ENCODE results near the gene CACNG4.

CACNG4 gene

DNA sequence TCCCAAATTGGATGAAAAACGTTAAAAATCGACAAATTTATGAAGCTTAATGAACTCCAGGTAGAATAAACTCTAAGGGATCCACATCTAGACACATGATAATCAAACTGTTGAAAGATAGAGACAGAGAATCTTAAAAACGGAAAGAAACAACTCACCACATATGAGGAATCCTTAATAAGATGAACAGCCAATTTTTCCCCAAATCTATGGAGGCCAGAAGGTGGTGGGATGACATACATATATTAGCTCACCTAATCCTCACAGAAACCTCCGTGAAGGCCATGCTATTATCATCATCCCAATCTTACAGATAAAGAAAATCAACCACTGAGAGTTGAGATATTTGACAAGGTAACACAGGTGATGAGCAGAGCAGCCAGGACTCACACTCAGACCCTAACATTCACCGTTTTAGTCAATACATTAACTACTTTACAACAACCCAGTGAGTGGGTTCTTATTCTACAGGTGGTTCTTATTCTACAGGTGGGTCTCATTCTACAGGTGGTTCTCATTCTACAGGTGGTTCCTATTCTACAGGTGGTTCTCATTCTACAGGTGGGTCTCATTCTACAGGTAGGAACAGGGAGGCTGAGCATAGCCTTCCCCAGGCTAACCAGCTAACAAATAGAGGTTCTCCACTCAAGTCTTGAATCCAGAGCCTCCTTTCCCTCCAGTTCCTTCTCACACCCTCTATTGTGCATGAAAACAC is 84.7 kb downstream of the CACNG4 start:
- no peak for DNase-seq

DNA sequence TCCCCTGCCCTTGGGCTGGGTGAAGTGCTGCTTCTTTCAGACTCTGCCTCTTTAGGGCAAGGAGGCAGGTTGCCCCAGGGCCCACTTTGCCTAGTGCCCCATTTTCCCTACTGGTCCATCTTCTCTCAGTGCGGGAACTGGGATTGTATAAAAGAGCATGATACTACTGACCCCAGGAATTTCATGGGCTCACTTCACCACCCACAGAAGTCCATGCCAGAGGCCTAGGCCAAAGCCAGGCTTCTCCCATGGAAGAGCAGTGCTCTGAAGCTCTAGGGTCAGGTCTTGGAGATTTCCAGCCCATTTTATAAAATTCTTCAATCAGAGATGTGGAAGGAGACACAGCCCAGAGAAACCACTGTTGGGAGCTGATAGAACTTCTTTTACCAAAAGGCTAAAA is 85.6 kb downstream of the CACNG4 start:
- no peak for DNase-seq

DNA sequence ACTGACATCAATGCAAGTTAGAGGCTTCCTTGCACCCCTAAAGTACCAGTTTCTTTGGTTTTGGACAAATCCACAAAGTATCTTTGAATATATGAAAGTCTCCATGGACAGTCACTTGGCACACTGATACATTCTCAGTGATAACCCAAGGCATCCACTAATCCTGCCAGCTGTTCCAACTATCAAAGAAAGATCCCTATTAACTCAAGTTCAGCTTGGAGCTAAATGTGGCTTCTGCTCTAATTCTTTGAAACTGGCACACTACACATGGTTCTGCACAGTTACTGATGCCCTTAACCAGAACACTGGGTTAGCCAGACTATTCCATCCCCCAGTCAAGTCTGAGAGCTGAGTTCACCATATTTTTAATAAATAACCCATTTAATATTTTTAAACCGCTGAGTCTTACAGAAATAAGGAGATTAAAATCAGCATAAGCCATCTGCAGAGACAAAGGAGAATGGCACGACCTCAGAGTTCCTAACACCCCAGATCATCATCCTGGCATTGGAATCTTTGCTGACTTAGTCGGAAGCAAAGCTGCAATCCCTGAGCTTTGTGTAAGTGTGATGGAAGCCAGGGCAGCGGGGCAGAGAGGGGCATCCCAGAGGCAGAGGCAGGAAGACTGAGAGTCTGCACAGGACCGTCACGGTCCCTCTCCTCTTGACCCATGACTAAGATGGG is 86.1 kb downstream of the CACNG4 start:
- no peak for DNase-seq

DNA sequence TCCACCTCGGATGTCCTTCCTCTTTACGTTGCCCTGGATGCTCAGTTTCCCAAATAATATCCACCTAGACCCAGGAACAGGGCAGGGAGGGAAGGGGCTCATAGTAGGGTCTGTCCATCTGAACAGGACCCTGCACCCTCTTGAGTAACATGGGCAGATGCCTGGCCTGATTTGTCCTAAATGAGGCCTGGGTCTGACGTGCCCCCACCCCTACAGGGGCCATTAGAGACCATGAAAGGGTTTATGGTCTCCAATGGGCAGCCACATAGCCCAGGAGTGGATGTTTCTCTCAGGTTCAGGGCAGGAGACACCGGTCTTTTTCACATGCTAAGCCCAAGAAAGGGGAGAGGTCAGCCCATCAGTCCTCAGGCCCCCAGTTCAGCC is 86.6 kb downstream of the CACNG4 start:
- DNase-seq, result no peak

- DNase-seq, result no peak
These were observed 87.3 kb downstream of the CACNG4 start for GRCh38 chr17:67051837-67052236.

DNA sequence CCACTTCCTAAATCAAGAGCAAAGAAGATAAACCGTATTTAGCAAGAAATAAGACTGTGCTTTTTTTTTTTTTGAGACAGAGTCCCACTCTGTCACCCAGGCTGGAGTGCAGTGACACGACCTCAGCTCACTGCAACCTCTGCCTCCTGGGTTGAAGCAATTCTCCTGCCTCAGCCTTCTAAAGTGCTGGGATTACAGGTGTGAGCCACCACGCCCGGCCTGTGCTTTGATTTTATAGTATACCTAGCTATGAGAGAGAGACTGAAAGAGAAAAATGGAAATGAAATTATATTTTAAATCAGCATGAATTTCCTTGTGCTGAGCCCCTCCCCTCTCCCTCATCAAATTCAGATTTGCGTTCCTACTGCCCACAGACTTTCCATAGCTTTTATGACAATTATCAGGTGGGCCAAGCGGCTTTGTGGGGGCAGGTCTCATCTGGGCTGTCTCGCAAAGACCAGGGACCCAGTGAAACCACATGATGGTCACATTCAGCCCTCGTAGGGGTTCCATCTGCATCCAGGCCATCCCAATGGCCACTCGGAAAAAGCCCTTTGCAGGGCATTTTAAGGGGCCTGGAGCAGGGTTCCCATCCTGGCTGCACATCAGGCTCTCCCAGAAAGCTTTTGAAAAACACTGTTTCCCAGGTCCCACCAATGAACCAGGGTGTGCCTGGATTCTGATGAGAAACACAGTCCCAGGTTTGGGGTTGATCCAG is 88.4 kb downstream of the CACNG4 start:
- no peak for DNase-seq

GRCh38 chr17:67053438-67054000 is 89.0 kb downstream of the CACNG4 start:
- DNase-seq, result no peak

DNA sequence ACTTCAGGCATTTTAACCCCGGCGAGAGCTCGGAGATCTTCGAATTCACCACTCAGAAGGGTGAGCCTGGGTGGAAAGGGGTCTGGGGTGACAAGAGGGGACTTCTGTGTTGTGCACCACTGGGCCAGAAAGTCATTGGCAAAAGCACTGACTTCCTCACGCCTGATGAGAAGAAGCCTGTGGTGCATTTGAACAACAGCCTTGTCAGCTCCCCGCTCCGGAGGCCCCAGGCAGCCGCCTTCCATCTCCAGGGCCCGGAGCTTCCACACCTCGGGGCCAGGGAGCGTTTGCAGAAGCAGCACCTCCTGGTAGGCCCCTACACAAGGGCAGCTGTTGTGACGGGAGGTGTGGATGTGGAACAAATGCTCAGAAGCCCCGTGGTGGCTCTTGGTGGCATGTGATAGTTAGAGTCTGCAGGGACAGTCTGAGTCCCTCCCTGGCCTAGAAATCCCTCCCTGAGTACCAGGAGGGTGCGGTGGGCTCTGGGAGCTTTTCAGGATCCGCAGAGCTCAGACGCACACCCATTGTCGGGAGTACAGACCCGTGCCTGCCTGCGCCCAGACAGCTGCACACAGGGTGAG is 89.6 kb downstream of the CACNG4 start:
- DNase-seq, result no peak

GRCh38 chr17:67054608-67055007 is 90.1 kb downstream of the CACNG4 start:
- no peak for DNase-seq

GRCh38 chr17:67055041-67055443 is 90.5 kb downstream of the CACNG4 start:
- DNase-seq, result no peak

- DNase-seq, result no peak
These were observed 91.6 kb downstream of the CACNG4 start for GRCh38 chr17:67055811-67056745.

DNA sequence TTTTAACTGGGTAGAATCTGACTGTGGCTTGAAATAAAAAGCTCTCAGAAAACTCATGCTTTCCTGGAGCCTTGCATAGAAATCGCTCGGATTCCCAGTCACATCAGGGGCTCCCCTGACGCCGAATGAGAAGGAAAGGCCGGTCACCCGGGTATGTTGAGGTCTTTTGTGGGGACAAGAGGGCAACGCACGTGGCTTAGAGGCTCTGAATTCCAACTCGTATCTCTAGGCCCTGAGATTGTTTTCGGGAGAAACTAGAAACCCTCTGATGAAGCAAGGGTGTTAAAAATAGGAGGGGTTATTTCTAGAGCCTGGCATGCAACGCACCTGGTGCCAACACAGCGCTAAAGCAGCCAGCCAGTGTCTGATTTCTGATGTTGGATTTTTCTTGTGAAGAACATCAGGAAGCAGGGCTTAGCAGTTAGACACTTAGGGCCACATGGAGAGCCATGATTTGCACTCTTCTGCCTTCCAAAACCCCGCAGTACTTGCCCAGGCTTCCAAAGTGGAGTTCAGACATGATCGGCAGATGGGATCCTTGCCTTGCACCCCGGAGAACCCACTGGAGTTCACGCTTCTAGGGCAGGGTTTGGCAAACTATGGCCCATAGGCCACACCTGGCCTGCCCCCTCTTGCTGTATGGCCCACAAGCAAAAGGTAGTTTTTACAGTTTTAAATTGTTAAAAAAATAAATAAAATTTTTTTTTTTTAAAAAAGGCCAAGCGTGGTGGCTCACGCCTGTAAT is 92.4 kb downstream of the CACNG4 start:
- DNase-seq, result no peak

DNA sequence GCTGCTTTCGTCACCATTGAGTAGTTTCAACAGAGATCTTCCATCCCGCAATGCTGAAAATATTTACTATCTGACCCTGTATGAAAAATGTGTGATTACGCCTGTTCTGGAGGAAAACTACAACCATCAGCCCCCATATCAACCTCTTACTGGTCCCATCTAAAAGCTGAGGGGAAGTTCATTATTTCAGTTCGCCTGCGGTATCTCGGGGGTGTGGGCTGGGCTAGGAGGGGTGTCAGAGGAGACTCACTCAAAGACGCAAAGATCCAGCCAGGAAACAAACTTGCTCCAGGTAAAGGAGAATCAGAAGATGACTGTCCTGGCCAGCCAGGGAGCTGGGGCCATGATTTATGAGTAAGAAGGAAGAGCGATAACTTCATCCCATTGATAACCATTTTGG is 93.5 kb downstream of the CACNG4 start:
- DNase-seq, result no peak

GRCh38 chr17:67059372-67059771 is 94.9 kb downstream of the CACNG4 start:
- no peak for DNase-seq

GRCh38 chr17:67063141-67063540 is 98.6 kb downstream of the CACNG4 start:
- no peak for DNase-seq

DNA sequence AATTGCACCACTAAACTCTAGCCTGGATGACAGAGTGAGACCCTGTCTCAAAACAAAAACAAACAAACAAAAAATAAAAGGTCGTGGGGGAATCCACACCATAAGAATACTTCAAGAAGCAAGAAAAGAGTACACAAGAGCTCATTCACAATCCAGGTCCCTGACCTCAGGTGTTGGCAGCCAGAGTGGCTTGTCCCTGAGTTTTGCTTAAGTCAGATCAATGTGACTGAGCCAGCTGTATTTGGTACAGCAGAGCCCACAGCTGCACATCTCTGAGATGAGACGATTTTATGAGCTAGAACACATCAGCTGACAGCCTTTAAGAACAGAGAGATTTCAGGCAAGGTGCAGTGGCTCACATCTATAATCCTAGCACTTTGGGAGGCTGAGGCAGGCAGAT is 102.2 kb downstream of the CACNG4 start:
- no peak for DNase-seq

- DNase-seq, result no peak
These were observed 103.3 kb downstream of the CACNG4 start for GRCh38 chr17:67067571-67068482.

DNA sequence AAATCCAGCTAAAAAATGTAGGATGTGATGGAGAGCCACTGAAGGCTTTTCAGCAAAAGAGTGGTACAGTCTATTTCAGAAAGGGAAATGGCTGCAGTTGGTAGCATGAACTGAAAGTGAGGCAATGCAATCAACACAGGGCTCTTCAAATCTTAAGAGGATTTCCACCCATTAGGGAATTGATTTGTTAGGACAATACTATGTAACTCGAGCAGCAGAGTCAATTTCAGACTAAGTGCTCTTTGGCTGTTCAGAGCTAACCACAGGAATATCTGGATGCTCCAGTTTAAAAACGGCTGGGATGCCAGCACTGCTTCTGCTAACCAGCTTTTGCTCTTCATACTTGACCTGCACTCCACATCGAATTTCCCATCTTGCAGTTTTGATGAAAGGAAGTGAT is 104.5 kb downstream of the CACNG4 start:
- DNase-seq, result no peak

- DNase-seq, result no peak
These were observed 105.2 kb downstream of the CACNG4 start for GRCh38 chr17:67069603-67070136.

DNA sequence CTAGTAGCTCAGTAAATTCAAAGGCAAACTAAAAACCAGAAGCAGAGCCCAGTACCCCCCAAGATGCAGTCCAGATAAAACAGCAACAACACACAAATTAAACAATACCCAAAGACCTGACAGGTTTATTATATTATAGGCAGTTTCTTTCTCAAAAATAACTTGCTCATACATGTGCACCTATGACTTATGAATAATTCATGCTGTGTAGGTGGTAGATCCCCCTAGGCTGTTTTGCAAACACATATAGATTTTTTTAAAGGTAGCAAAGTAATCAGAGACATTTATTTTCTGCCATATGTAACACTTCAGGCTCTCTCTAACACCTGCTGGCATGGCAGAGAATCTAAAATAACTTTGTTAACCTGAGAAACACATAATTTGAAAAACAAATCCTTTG is 107.1 kb downstream of the CACNG4 start:
- no peak for DNase-seq
